Measurements from ENCODE around the gene BBS9.

The BBS9 gene

DNA sequence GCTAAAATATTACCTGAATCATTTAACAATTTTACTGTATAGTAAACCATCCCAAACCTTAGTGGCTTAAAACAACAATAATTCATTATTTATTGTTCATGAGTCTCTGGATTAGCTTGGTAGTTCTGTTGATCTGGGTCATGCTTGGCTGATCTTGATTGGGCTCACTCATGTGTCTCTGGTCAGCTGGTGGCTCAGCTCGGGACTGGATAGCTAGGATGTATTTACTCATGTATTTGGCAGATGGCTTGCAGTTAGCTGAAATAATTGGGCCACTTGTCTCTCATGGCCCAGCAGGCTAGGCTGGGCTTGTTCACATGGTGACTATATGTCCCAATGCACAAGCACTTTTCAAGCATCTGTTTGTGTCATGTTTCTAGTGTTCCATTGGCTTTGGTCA is 262.8 kb downstream of the BBS9 start:
- DNase-seq: no peak

DNA sequence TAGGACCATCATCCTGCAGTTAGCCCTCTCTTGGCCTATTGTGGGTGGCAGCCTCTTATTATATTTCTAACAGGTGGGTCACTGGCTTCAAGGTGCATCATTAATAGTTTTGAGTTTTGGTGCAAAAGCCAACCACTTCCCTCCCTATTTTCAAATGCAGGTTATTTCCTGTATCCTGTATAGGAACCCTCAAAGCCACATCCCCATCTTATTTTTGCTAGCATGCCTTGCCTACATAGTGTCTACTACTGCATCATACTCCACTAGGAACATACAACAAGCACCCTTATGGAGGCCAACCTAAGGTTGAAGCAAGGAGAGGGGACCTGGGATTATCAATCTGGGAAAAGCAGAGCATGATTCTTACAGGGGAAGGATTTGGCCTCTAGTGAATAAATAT is 264.4 kb downstream of the BBS9 start:
- DNase-seq: no peak

- DNase-seq: no peak
Measured at GRCh38 chr7:33395340-33395739, 266.0 kb downstream of the BBS9 start.

DNA sequence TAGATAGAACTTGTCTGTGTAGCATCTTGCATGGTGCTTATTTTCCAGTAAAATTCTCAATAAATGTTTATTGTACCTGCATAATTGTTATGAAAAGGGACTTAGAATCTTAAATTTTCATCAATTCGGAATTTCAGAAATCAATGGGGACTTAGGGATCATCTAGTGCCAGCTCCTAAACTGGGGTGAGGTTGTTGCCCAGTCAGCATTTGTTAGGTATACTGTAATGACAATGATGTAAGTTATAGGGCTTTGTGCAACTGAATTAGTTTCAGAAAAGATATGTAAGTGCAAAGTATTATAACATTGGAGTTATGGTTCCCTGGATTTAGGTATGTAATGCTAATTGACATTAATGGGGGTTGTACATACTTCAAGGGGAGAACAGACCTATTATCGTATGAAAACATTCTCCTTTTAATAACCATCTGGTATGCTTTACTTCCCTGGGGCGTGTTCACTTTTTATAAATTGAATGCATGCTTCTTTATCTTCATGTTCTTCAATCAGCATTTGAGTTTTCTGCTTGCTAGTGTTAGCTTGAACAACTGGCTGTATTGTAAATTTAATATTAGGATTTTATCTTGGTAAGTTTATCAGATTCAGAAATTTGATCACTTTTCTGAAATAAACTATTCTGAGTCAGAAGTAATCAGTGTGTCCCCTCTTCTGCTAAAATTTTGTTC is 270.3 kb downstream of the BBS9 start:
- DNase-seq: no peak

DNA sequence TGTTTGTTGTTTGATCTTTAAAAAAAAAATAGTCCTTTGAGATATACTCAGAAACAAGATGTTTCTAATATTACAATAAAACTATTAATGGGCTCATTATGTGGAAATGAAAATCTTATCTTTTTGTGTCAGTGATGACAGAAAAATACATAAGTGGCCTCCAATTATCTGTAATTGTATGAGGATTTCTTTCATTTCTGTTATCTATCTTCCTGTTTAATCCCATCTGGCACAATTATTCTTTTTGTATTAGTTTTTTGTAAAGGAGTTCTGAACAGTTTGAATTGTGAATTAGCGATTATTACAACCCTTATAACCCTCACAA is 270.8 kb downstream of the BBS9 start:
- no peak for DNase-seq

GRCh38 chr7:33410266-33410665 is 280.9 kb downstream of the BBS9 start:
- no peak for DNase-seq

GRCh38 chr7:33411020-33411419 is 281.7 kb downstream of the BBS9 start:
- no peak for DNase-seq

GRCh38 chr7:33412331-33412730 is 283.0 kb downstream of the BBS9 start:
- DNase-seq: no peak

- DNase-seq: no peak
Measured at GRCh38 chr7:33418251-33418701, 288.9 kb downstream of the BBS9 start.

DNA sequence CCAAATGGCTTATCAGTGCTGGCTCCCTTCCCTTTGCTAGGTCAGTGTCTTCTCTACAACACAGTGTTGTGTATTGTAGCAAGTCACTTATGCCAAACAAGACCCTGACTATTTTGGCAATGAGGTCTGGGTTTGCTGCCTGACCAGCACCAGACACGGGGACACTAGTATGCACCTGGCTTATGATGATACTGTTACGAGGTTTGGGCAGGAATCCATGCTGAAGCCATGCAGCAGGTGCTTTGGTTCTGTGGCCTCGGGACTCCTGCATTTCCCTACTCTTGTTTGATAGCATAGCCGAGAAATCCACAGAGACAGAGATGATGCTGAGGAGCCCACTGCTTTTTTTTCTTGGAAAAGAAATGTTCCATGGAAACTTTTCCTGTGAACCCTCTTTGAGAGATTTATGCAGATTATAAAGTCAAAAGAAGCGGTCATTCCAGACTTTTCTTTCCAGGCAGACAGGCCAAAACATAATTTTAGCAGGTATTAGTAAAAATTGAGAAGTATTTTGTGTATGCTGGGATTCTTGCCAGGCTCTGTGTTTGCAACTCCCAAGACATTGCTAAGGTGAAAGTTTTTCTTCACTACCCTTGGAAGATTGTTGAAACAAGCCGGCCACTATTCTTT is 291.1 kb downstream of the BBS9 start:
- no peak for DNase-seq

- DNase-seq: no peak
Measured at GRCh38 chr7:33421429-33421828, 292.1 kb downstream of the BBS9 start.

DNA sequence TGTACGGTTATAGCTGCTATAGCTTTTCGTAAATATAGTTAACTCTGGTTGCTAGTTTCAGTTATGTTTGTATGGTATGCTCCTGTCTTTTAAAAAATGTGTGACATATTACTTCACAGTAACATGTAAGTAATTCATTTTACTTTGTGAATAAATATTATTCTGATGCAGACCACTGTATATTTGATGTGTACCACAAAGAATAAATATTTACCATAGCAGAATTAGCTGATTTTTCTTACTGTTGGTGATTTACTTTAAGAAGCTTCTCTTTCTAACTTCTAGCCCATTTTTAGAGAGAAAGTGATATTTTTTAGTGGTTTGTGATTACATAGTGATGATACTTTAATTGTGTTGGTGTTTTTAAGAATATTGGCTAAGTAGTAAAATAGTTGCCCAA is 292.8 kb downstream of the BBS9 start:
- no peak for DNase-seq

- DNase-seq: no peak
Measured at GRCh38 chr7:33422825-33423645, 293.7 kb downstream of the BBS9 start.

- no peak for DNase-seq
Measured at GRCh38 chr7:33423646-33424020, 294.3 kb downstream of the BBS9 start.

DNA sequence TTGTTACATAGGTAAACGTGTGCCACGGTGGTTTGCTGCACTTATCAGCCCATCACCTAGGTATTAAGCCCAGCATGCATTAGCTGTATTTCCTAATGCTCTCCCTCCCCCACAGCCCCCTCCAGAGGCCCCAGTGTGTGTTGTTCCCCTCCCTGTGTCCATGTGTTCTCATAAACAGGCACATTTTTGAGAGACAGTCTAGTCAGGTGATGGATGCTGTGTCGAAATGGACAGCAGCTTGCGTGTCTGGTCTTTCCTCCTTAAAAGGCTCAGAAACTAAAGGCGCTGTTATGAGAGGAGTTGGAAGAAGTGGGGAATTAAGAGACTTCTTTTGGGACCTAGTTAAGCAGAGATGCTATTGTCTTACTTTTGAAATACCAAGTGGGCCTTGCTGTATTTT is 296.0 kb downstream of the BBS9 start:
- no peak for DNase-seq

GRCh38 chr7:33425929-33426678 is 296.7 kb downstream of the BBS9 start:
- no peak for DNase-seq

GRCh38 chr7:33428415-33428814 is 299.1 kb downstream of the BBS9 start:
- no peak for DNase-seq

DNA sequence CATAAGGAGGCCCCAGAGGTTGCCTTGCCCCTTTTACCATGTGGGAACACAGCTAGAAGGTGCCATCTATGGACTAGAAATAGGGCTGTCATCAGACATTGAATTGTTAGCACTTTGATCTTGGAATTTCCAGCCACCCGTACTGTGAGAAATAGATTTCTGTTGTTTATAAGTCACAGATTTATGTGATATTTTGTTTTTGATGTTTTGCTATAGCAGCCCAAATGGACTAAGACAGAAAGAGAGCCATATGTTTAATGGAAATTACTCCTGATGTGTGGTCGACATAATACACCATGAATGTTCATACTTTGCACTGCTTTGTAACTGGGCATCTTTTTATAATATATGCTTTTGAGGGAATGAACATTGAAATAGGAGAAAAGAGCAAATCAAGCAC is 302.2 kb downstream of the BBS9 start:
- no peak for DNase-seq

GRCh38 chr7:33432821-33433220 is 303.5 kb downstream of the BBS9 start:
- no peak for DNase-seq

DNA sequence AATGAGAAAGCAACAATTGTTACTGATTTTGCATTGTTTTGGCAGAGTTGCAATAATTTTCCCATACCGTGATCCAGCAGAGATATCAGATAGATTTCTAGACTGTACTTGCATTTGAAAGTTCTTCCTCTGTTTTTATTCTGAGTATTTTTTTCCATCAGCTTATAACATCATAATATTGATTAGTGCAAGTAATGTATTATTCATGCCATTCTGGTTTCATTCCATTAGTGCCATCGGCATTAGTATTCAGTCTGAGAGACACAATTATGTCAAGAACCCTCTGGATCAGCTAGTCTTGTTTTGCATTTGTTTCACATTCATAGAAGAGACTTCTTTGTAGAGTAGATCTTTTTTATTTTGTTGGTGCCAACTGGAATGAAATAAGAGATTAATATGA is 304.0 kb downstream of the BBS9 start:
- DNase-seq: no peak

- DNase-seq: no peak
Measured at GRCh38 chr7:33444511-33444910, 315.1 kb downstream of the BBS9 start.

GRCh38 chr7:33446551-33446950 is 317.2 kb downstream of the BBS9 start:
- DNase-seq: no peak

DNA sequence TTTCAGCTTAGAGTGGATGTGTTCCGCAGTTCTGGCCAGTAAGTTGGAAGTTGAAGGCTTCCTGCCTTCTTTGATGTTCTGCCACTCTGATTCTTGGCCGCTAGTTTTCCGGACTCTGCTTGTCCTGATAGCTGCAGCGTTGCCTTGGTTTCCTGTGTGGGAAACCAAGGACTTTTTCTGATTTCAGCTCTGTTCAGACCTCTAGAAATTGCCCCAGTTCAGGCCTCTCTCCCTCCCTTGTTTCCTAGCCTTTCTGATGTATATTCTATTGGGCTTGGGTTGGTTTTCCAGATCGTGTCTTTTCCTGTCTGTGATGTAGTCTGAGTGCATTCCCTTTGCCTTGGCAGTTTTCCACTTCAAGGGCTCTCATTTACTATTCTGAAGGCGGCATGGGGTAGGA is 318.7 kb downstream of the BBS9 start:
- peak; percentile 30 for DNase-seq

DNA sequence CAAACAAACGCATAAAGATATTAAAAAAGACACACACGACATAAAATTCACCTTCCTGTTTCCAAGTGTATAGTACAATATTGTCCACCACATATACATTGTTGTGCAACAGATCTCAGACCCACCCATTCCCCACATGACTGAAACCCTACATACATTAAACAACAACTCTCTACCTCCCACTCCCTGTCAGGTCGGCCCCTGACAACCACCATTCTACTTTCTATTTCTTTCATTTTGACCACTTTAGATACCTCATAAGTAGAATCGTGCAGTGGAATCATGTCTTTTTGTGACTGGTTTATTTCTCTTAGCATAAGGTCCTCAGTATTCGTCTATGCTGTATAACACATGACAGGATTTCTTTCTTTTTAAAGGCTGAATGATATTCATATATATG is 320.5 kb downstream of the BBS9 start:
- DNase-seq: no peak
